OCI-LY1 (cell line): ENCODE measurements around the gene ADD2.

Experiments used
- H2AFZ ChIP-seq: fragments of 200-600 bp; sonication (generic), shearing (Covaris generic); 2 replicates; pipeline ENCODE4 v1.6.0; 2014; ENCODE audit warnings: antibody characterized with exemption, mild to moderate bottlenecking, low read length
- H3F3A ChIP-seq: fragments of 200-600 bp; sonication (generic), shearing (Covaris generic); 2 replicates; pipeline ENCODE4 v1.6.0; 2014; ENCODE audit warnings: mild to moderate bottlenecking, antibody characterized with exemption, low read length, moderate library complexity; ENCODE audit not compliant: insufficient read depth
- H3K27ac ChIP-seq: fragments of 200-600 bp; sonication (generic); 2 replicates; pipeline ENCODE4 v1.5.1; 2014; ENCODE audit warnings: low read length, mixed run types, mild to moderate bottlenecking, low read depth; ENCODE audit not compliant: poor library complexity, severe bottlenecking
- H3K27me3 ChIP-seq: fragments of 200-600 bp; sonication (generic); 2 replicates; pipeline ENCODE4 v1.6.0; 2014; ENCODE audit warnings: antibody characterized with exemption, mild to moderate bottlenecking, low read length, moderate library complexity; ENCODE audit not compliant: insufficient read depth
- H3K36me3 ChIP-seq: fragments of 200-600 bp; sonication (generic); 2 replicates; pipeline ENCODE4 v1.6.1; 2014; ENCODE audit warnings: mild to moderate bottlenecking, antibody characterized with exemption, low read length, moderate library complexity, mixed read lengths; ENCODE audit not compliant: insufficient read depth
- H3K4me1 ChIP-seq: fragments of 200-600 bp; sonication (generic); 2 replicates; pipeline ENCODE4 v1.5.1; 2014; ENCODE audit warnings: mild to moderate bottlenecking, low read length, moderate library complexity; ENCODE audit not compliant: insufficient read depth, severe bottlenecking
- H3K4me2 ChIP-seq: fragments of 200-600 bp; sonication (generic), shearing (Covaris generic); 2 replicates; pipeline ENCODE4 v1.6.1; 2014; ENCODE audit warnings: low read length
- H3K4me3 ChIP-seq: fragments of 200-600 bp; sonication (generic); 2 replicates; pipeline ENCODE4 v1.5.1; 2014; ENCODE audit warnings: low read length, low read depth, mild to moderate bottlenecking, mixed read lengths; ENCODE audit not compliant: poor library complexity, severe bottlenecking
- H3K79me2 ChIP-seq: fragments of 200-600 bp; shearing (Covaris generic); 2 replicates; pipeline ENCODE4 v1.6.1; 2016; ENCODE audit warnings: mixed run types, low read length, mixed read lengths; ENCODE audit not compliant: insufficient read depth
- H3K9ac ChIP-seq: fragments of 200-600 bp; sonication (generic), shearing (Covaris generic); 2 replicates; pipeline ENCODE4 v1.6.1; 2014; ENCODE audit warnings: mild to moderate bottlenecking, low read length, mixed read lengths
- H3K9me2 ChIP-seq: fragments of 200-600 bp; sonication (generic), shearing (Covaris generic); 2 replicates; pipeline ENCODE4 v1.6.1; 2014; ENCODE audit warnings: low read depth, mild to moderate bottlenecking, low read length, mixed read lengths
- H3K9me3 ChIP-seq: fragments of 200-600 bp; shearing (Covaris generic); 2 replicates; pipeline ENCODE4 v1.6.1; 2014; ENCODE audit warnings: low read length, mixed read lengths
- H4K20me1 ChIP-seq: fragments of 200-600 bp; sonication (generic), shearing (Covaris generic); 2 replicates; pipeline ENCODE4 v1.6.0; 2016; ENCODE audit warnings: mild to moderate bottlenecking, low read length; ENCODE audit not compliant: insufficient read depth
- CTCF ChIP-seq: fragments of 200-600 bp; sonication (generic), shearing (Covaris generic); IDR thresholded peaks from 2 replicates; pipeline ENCODE4 v1.5.1; 2017; ENCODE audit warnings: mild to moderate bottlenecking, antibody characterized with exemption, low read length, moderate library complexity, mixed read lengths
- EZH2 ChIP-seq: fragments of 200-600 bp; sonication (generic), shearing (Covaris generic); IDR thresholded peaks from 2 replicates; pipeline ENCODE4 v1.8.0; 2017; ENCODE audit warnings: borderline replicate concordance, mixed run types, mild to moderate bottlenecking, antibody characterized with exemption, low read length, moderate library complexity, mixed read lengths

The ADD2 gene

GRCh38 chr2:70607121-70607561 is 160.9 kb downstream of the ADD2 start:
- no peaks in the 10 kb centered on the region for H3K27me3 ChIP-seq
- H3K4me2 ChIP-seq: no peak overlapping the region
- H2AFZ ChIP-seq: no peak overlapping the region
- no peak overlapping the region for H3K27ac ChIP-seq
- no peak for TF ChIP-seq CTCF
- TF ChIP-seq EZH2: no peak
- H3K36me3 ChIP-seq: no peaks in the 10 kb centered on the region
- no peaks in the 10 kb centered on the region for H3K4me1 ChIP-seq
- no peaks in the 10 kb centered on the region for H3K9me3 ChIP-seq
- no peak overlapping the region for H3K4me3 ChIP-seq
- H3F3A ChIP-seq: no peaks in the 10 kb centered on the region
- no peaks in the 10 kb centered on the region for H3K9me2 ChIP-seq
- no peaks in the 10 kb centered on the region for H4K20me1 ChIP-seq
- no peak overlapping the region for H3K9ac ChIP-seq
- H3K79me2 ChIP-seq: no peaks in the 10 kb centered on the region
